SU-DHL-6 (cell line): ENCODE results near the gene SPTLC2.

Experiments
- H2AFZ ChIP-seq: fragments of 200-600 bp; sonication (generic); 2 replicates; pipeline ENCODE4 v1.6.1; 2014; ENCODE audit warnings: low read depth, mild to moderate bottlenecking, moderate library complexity, mixed read lengths, antibody characterized with exemption, low read length; ENCODE audit not compliant: severe bottlenecking
- H3F3A ChIP-seq: fragments of 200-600 bp; shearing (Covaris generic); 2 replicates; pipeline ENCODE4 v1.6.0; 2016; ENCODE audit warnings: antibody characterized with exemption, mild to moderate bottlenecking; ENCODE audit not compliant: insufficient read depth
- H3K27ac ChIP-seq: fragments of 200-600 bp; sonication (generic); 2 replicates; pipeline ENCODE4 v1.5.1; 2016; ENCODE audit warnings: low read depth, mild to moderate bottlenecking, low read length, moderate library complexity, mixed read lengths
- H3K27me3 ChIP-seq: fragments of 200-600 bp; sonication (generic), shearing (Covaris generic); 2 replicates; pipeline ENCODE4 v1.6.0; 2014; ENCODE audit warnings: mild to moderate bottlenecking, low read length
- H3K36me3 ChIP-seq: fragments of 200-600 bp; sonication (generic); 2 replicates; pipeline ENCODE4 v1.6.1; 2014; ENCODE audit warnings: mild to moderate bottlenecking, low read length, mixed read lengths
- H3K4me2 ChIP-seq: fragments of 300-600, 200-600 bp; shearing (Covaris generic), sonication (generic); 2 replicates; pipeline ENCODE4 v1.6.0; 2014; ENCODE audit warnings: low read length, low read depth, mild to moderate bottlenecking; ENCODE audit not compliant: poor library complexity, severe bottlenecking
- H3K4me3 ChIP-seq: fragments of 200-600 bp; sonication (generic); 2 replicates; pipeline ENCODE4 v1.5.1; 2014; ENCODE audit warnings: antibody characterized with exemption, low read length, mild to moderate bottlenecking, mixed read lengths; ENCODE audit not compliant: insufficient read depth, poor library complexity, severe bottlenecking
- H3K79me2 ChIP-seq: fragments of 200-600 bp; sonication (generic); 2 replicates; pipeline ENCODE4 v1.6.1; 2014; ENCODE audit warnings: mild to moderate bottlenecking, low read length, moderate library complexity; ENCODE audit not compliant: insufficient read depth
- H3K9ac ChIP-seq: fragments of 200-600 bp; sonication (generic); 2 replicates; pipeline ENCODE4 v1.7.0; 2014; ENCODE audit warnings: mild to moderate bottlenecking, low read length
- H3K9me2 ChIP-seq: fragments of 200-600 bp; sonication (generic); replicated peaks from 2 replicates; pipeline ENCODE4 v1.6.1; 2014; ENCODE audit warnings: low read length; ENCODE audit not compliant: insufficient read depth
- H3K9me3 ChIP-seq: fragments of 200-600 bp; sonication (generic); 2 replicates; pipeline ENCODE4 v1.6.1; 2014; ENCODE audit warnings: low read length, mixed read lengths; ENCODE audit not compliant: insufficient read depth
- H4K20me1 ChIP-seq: fragments of 200-600 bp; sonication (generic); 2 replicates; pipeline ENCODE4 v1.6.1; 2014; ENCODE audit warnings: low read depth, mild to moderate bottlenecking, antibody characterized with exemption, low read length, moderate library complexity, mixed read lengths
- EZH2phosphoT487 ChIP-seq: fragments of 200-600 bp; sonication (generic), shearing (Covaris generic); conservative IDR thresholded peaks from 2 replicates; pipeline ENCODE4 v1.6.1; 2018; ENCODE audit warnings: mild to moderate bottlenecking, antibody characterized with exemption, low read length, moderate library complexity, mixed read lengths
- TF ChIP-seq, protein P1 (sequence below): fragments of 200-600 bp; sonication (generic); IDR thresholded peaks from one replicate; pipeline ENCODE4 v1.5.1; 2017; ENCODE audit warnings: antibody characterized with exemption, mild to moderate bottlenecking, low read length, moderate library complexity; ENCODE audit not compliant: insufficient read depth, poor library complexity, severe bottlenecking

SPTLC2 gene

DNA sequence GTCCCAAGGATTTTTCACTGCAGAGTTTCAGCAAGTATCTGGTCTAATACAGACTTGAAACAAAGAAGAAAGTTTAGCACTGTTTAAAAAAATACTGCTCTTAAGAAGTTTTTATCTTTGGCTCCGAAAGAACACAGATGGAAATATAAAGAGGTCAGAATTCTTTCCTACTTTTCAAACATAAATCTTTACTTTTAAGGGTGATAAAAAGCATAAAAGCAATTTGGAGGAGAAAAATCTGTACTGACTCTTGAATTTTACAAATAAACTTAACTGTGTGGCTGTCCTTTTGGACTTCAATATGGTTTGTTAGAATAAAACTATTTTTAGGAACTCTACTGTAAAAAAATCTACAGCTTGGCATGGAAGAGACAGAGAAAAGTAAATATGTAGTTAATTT is 90.2 kb downstream of the SPTLC2 start:
- H2AFZ ChIP-seq, result no peak overlapping the region
- no peaks in the 10 kb centered on the region for H3K27me3 ChIP-seq
- H3K27ac ChIP-seq, result no peak overlapping the region
- no peaks in the 10 kb centered on the region for H3K79me2 ChIP-seq
- H3F3A ChIP-seq, result peaks cover 8% of the 10 kb centered on the region; the same call in 1 of the 2 replicates
- H3K9me2 ChIP-seq, result no peaks in the 10 kb centered on the region
- no peak overlapping the region for H3K4me2 ChIP-seq
- no peak overlapping the region for H3K4me3 ChIP-seq
- H4K20me1 ChIP-seq, result no peaks in the 10 kb centered on the region
- H3K9ac ChIP-seq, result no peak overlapping the region
- H3K9me3 ChIP-seq, result no peaks in the 10 kb centered on the region
- peaks cover under 1% of the 10 kb centered on the region; the same call in 1 of the 2 replicates for H3K36me3 ChIP-seq
- TF ChIP-seq, protein P1, sequence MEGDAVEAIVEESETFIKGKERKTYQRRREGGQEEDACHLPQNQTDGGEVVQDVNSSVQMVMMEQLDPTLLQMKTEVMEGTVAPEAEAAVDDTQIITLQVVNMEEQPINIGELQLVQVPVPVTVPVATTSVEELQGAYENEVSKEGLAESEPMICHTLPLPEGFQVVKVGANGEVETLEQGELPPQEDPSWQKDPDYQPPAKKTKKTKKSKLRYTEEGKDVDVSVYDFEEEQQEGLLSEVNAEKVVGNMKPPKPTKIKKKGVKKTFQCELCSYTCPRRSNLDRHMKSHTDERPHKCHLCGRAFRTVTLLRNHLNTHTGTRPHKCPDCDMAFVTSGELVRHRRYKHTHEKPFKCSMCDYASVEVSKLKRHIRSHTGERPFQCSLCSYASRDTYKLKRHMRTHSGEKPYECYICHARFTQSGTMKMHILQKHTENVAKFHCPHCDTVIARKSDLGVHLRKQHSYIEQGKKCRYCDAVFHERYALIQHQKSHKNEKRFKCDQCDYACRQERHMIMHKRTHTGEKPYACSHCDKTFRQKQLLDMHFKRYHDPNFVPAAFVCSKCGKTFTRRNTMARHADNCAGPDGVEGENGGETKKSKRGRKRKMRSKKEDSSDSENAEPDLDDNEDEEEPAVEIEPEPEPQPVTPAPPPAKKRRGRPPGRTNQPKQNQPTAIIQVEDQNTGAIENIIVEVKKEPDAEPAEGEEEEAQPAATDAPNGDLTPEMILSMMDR, result no peak
- no peak for TF ChIP-seq EZH2phosphoT487

DNA sequence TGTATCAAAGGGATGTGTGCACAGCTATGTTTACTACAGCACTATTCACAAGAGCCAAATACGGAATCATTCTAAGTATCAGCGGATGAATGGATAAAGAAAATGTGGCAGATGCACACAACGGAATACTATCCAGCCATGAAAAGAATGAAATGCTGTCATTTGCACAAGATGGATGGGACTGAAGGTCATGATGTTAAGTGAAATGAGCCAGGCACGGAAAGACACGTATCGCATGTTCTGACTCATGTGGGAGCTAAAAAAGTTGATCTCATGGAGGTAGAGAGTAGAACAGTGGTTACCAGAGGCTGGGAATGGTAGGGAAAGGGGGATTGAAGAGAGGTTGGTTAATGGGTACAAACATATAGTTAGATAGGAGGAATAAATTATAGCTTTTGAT is 91.9 kb downstream of the SPTLC2 start:
- H3K9me3 ChIP-seq, result no peaks in the 10 kb centered on the region
- H3K27me3 ChIP-seq, result no peaks in the 10 kb centered on the region
- no peaks in the 10 kb centered on the region for H3K79me2 ChIP-seq
- no peak overlapping the region for H2AFZ ChIP-seq
- no peak overlapping the region for H3K9ac ChIP-seq
- TF ChIP-seq EZH2phosphoT487, result no peak
- TF ChIP-seq, protein P1, result no peak
- no peaks in the 10 kb centered on the region for H4K20me1 ChIP-seq
- peaks cover 3% of the 10 kb centered on the region; the same call in 1 of the 2 replicates for H3K36me3 ChIP-seq
- no peak overlapping the region for H3K27ac ChIP-seq
- H3K9me2 ChIP-seq, result no peaks in the 10 kb centered on the region
- no peak overlapping the region for H3K4me3 ChIP-seq
- H3K4me2 ChIP-seq, result no peak overlapping the region
- H3F3A ChIP-seq, result peaks cover 5% of the 10 kb centered on the region; the same call in 1 of the 2 replicates

DNA sequence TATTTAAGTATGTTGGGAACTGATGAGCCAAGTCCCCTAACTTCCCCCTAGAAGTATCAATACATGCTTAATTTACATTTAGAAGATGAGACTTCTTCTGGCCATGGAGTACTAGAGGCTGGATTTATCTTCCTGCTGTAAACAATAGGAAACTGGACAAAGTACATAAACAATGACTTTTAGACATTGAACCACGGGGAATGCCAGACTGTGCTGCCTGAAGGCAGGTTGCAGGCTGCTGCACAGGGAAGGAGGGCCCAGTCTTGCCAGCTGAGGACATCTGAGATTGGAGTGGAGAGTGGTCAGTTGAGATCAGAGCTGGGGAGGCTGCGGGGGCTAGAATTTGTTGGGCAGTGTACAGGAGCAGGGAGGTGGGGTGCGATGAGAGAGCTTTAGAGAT is 93.3 kb downstream of the SPTLC2 start:
- TF ChIP-seq, protein P1, result no peak
- TF ChIP-seq EZH2phosphoT487, result no peak
- H3K9ac ChIP-seq, result no peak overlapping the region
- no peaks in the 10 kb centered on the region for H3K79me2 ChIP-seq
- no peaks in the 10 kb centered on the region for H4K20me1 ChIP-seq
- H2AFZ ChIP-seq, result no peak overlapping the region
- H3K27ac ChIP-seq, result no peak overlapping the region
- H3F3A ChIP-seq, result peaks cover 5% of the 10 kb centered on the region; the same call in 1 of the 2 replicates
- H3K4me3 ChIP-seq, result no peak overlapping the region
- no peak overlapping the region for H3K4me2 ChIP-seq
- no peaks in the 10 kb centered on the region for H3K9me2 ChIP-seq
- peaks cover 3% of the 10 kb centered on the region; the same call in 1 of the 2 replicates for H3K36me3 ChIP-seq
- H3K9me3 ChIP-seq, result no peaks in the 10 kb centered on the region
- no peaks in the 10 kb centered on the region for H3K27me3 ChIP-seq

DNA sequence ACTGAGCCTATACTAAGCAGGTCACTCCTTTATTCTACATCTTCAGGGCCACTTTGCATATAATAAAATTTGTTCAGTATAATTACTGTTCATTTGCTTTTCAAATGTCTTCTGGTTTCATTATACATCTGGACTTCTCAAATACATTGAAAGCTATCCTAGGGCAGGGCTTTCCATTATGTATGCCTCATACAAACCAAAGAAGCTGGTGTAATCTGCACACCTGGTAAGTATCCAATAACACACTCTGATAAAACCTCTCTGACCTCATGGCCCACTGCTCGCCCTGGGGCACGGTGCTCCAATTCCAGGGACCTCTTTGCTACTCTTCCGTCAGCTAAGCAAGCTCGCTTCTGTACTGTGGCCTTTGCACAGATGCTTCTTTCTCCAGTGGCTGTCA is 95.9 kb downstream of the SPTLC2 start:
- H3K9me3 ChIP-seq, result no peaks in the 10 kb centered on the region
- H4K20me1 ChIP-seq, result no peaks in the 10 kb centered on the region
- H2AFZ ChIP-seq, result no peak overlapping the region
- 0 out of 2 replicates have a peak, but pooled peaks cover 5% of the 10 kb centered on the region for H3F3A ChIP-seq
- H3K27me3 ChIP-seq, result no peaks in the 10 kb centered on the region
- no peaks in the 10 kb centered on the region for H3K79me2 ChIP-seq
- no peaks in the 10 kb centered on the region for H3K9me2 ChIP-seq
- TF ChIP-seq, protein P1, result no peak
- TF ChIP-seq EZH2phosphoT487, result no peak
- H3K27ac ChIP-seq, result no peak overlapping the region
- H3K4me2 ChIP-seq, result no peak overlapping the region
- H3K4me3 ChIP-seq, result no peak overlapping the region
- peaks cover 11% of the 10 kb centered on the region; the same call in 1 of the 2 replicates for H3K36me3 ChIP-seq
- no peak overlapping the region for H3K9ac ChIP-seq
